IMR-90 (cell line): Measurements from ENCODE around the gene RPS6KA2. TPM values are rescaled to one million over a fixed set of nuclear protein-coding genes. Genes with fewer than 3 reads are reported as not detected.

Experiments used
- ATAC-seq: fragments of 200-7000 bp; cut with Tn5 transposase; 2 replicates; pipeline ENCODE4 v1.9.1; 2020; ENCODE audit warnings: low read depth, mild to moderate bottlenecking, moderate library complexity
- BruUV-seq: library from RNA; stranded (reverse); fragments of 400-500 nt; replicated peaks from 2 replicates; lab custom pipeline; 2021; lab: Mats Ljungman, UMichigan
- CTCF ChIA-PET: fragments of 300-600 bp; formaldehyde crosslinking; extraction: SDS; loops from one replicate; lab custom pipeline; 2021; ENCODE audit warnings: antibody characterized with exemption; lab: Yijun Ruan, JAX
- POLR2A ChIA-PET: fragments of 300-600 bp; sonication (Branson Sonifier 250); formaldehyde crosslinking; loops from one replicate; lab custom pipeline; 2022; ENCODE audit warnings: antibody characterized with exemption; ENCODE audit not compliant: unreplicated experiment; lab: Charles Lee
- DNase-seq: peaks from one replicate; pipeline ENCODE4 v3.0.0; 2013
- H2AFZ ChIP-seq: replicated peaks from 2 replicates; pipeline ENCODE3; 2013; ENCODE audit warnings: low read length, mild to moderate bottlenecking; ENCODE audit not compliant: poor library complexity
- H2AK5ac ChIP-seq: 2 replicates; pipeline ENCODE4 v1.6.1; 2013; ENCODE audit warnings: low read depth, low read length, inconsistent platforms
- H2AK9ac ChIP-seq: replicated peaks from 2 replicates; pipeline ENCODE3; 2013; ENCODE audit warnings: mild to moderate bottlenecking, low read depth, low read length, moderate library complexity; ENCODE audit not compliant: poor library complexity
- H2BK120ac ChIP-seq: 2 replicates; pipeline ENCODE4 v1.6.1; 2013; ENCODE audit warnings: low read depth, low read length, inconsistent platforms
- H2BK15ac ChIP-seq: 3 replicates; pipeline ENCODE4 v1.6.1; 2013; ENCODE audit warnings: low read depth, low read length, inconsistent platforms
- H2BK20ac ChIP-seq: 2 replicates; pipeline ENCODE4 v1.6.1; 2013; ENCODE audit warnings: low read depth, mild to moderate bottlenecking, inconsistent platforms, low read length, moderate library complexity
- H2BK5ac ChIP-seq: 2 replicates; pipeline ENCODE4 v1.6.1; 2013; ENCODE audit warnings: mild to moderate bottlenecking, low read depth, low read length, inconsistent platforms; ENCODE audit not compliant: poor library complexity, severe bottlenecking
- H3K14ac ChIP-seq: replicated peaks from 2 replicates; pipeline ENCODE4 v1.6.1; 2013; ENCODE audit warnings: low read depth, low read length, inconsistent platforms
- H3K18ac ChIP-seq: 2 replicates; pipeline ENCODE4 v1.6.1; 2013; ENCODE audit warnings: low read depth, low read length, control low read depth
- H3K23ac ChIP-seq: 2 replicates; pipeline ENCODE4 v1.6.1; 2013; ENCODE audit warnings: low read depth, low read length, inconsistent platforms
- H3K27ac ChIP-seq: 2 replicates; pipeline ENCODE4 v1.5.1; 2013; ENCODE audit warnings: mild to moderate bottlenecking, control low read depth, low read length; ENCODE audit not compliant: insufficient read depth
- H3K27me3 ChIP-seq: 2 replicates; pipeline ENCODE4 v1.6.1; 2013; ENCODE audit warnings: low read length; ENCODE audit not compliant: control insufficient read depth, insufficient read depth
- H3K36me3 ChIP-seq: 2 replicates; pipeline ENCODE4 v1.6.1; 2013; ENCODE audit warnings: low read length, mixed read lengths; ENCODE audit not compliant: control insufficient read depth, insufficient read depth
- H3K4ac ChIP-seq: 2 replicates; pipeline ENCODE4 v1.6.1; 2013; ENCODE audit warnings: low read depth, low read length, inconsistent platforms
- H3K4me1 ChIP-seq: 2 replicates; pipeline ENCODE4 v1.6.1; 2013; ENCODE audit warnings: low read length, mixed read lengths; ENCODE audit not compliant: control insufficient read depth, insufficient read depth
- H3K4me2 ChIP-seq: 2 replicates; pipeline ENCODE4 v1.6.1; 2013; ENCODE audit warnings: low read depth, mild to moderate bottlenecking, control low read depth, low read length, moderate library complexity
- H3K4me3 ChIP-seq: 2 replicates; pipeline ENCODE4 v1.5.1; 2013; ENCODE audit warnings: low read depth, mild to moderate bottlenecking, control low read depth, low read length, moderate library complexity; ENCODE audit not compliant: insufficient read depth
- H3K56ac ChIP-seq: 2 replicates; pipeline ENCODE4 v1.6.1; 2013; ENCODE audit warnings: low read length, inconsistent platforms; ENCODE audit not compliant: insufficient read depth; ENCODE audit errors: extremely low read depth
- H3K79me1 ChIP-seq, 2 experiments: 2 replicates each; pipeline ENCODE4 v1.6.1; 2013; ENCODE audit warnings: low read length in 2 of 2, inconsistent platforms in 1 of 2, low read depth in 1 of 2
- H3K9ac ChIP-seq: 2 replicates; pipeline ENCODE4 v1.6.1; 2013; ENCODE audit warnings: low read depth, low read length, control low read depth
- H3K9me1 ChIP-seq: 2 replicates; pipeline ENCODE4 v1.6.1; 2013; ENCODE audit warnings: low read length, inconsistent platforms; ENCODE audit not compliant: insufficient read depth
- H3K9me3 ChIP-seq: 2 replicates; pipeline ENCODE4 v1.6.1; 2013; ENCODE audit warnings: low read length; ENCODE audit not compliant: control insufficient read depth, insufficient read depth
- H4K20me1 ChIP-seq: 2 replicates; pipeline ENCODE4 v1.6.1; 2013; ENCODE audit warnings: low read length, inconsistent platforms; ENCODE audit not compliant: insufficient read depth
- H4K5ac ChIP-seq: 2 replicates; pipeline ENCODE4 v1.6.1; 2013; ENCODE audit warnings: mild to moderate bottlenecking, low read depth, low read length, control low read depth
- H4K8ac ChIP-seq, 2 experiments: 2 replicates each; pipeline ENCODE4 v1.6.1; 2013; ENCODE audit warnings: low read depth in 2 of 2, low read length in 2 of 2, control low read depth in 1 of 2, inconsistent platforms in 1 of 2
- H4K91ac ChIP-seq: 2 replicates; pipeline ENCODE4 v1.6.1; 2013; ENCODE audit warnings: low read depth, low read length, inconsistent platforms; ENCODE audit not compliant: insufficient read depth
- CEBPB ChIP-seq: IDR thresholded peaks from 2 replicates; pipeline ENCODE4 v1.6.1; 2012; ENCODE audit warnings: low read depth, low read length, improper control_type of control experiment
- CHD1 ChIP-seq: IDR thresholded peaks from 2 replicates; pipeline ENCODE4 v1.6.1; 2012; ENCODE audit warnings: low read depth, low read length, improper control_type of control experiment
- ELK1 ChIP-seq: fragments of 150-350 bp; IDR thresholded peaks from 2 replicates; pipeline ENCODE4 v1.6.1; 2016; ENCODE audit warnings: low read depth, mild to moderate bottlenecking, low read length, moderate library complexity, borderline replicate concordance
- USF2 ChIP-seq: fragments of 150-350 bp; IDR thresholded peaks from 2 replicates; pipeline ENCODE4 v1.6.1; 2017; ENCODE audit warnings: mild to moderate bottlenecking, antibody characterized with exemption, low read length, low read depth
- WGBS, 2 experiments: methylation state at CpG; one replicate each; pipeline versions ENCODE4 v1.1.5 to v1.1.7; 2013; ENCODE audit warnings: missing lambda C conversion rate in 2 of 2; ENCODE audit not compliant: insufficient read length in 1 of 2; ENCODE audit errors: extremely low coverage in 2 of 2; 5-methylcytosine and 5-hydroxymethylcytosine counted together
- dilution Hi-C: fragments of 300-500 bp; cut with HindIII; formaldehyde crosslinking; loops from one replicate; pipeline ENCODE4 v1.14.3; 2018; ENCODE audit warnings: low sequenced_read_pairs; ENCODE audit not compliant: unreplicated experiment
- in situ Hi-C: fragments of 300-500 bp; cut with MboI; formaldehyde crosslinking; loops from 3 replicates; pipeline ENCODE4 v1.14.3; 2019; ENCODE audit warnings: low sequenced_read_pairs, inconsistent platforms, mixed read lengths
- intact Hi-C: fragments of 100-400 bp; cut with micrococcal nuclease; formaldehyde crosslinking; loops from 2 replicates; pipeline ENCODE4 v1.10.0; 2022
- polyA plus RNA-seq, 3 experiments: library from polyadenylated mRNA; depleted of rRNA; stranded (reverse); fragments of >200 nt; gene quantifications; 2 replicates each; pipeline ENCODE4 v1.2.3, GENCODE V29; 2012; ENCODE audit warnings: low replicate concordance in 1 of 3
- total RNA-seq: library from RNA; depleted of rRNA; stranded (reverse); fragments of >200 nt; gene quantifications from 2 replicates; pipeline ENCODE4 v1.2.3, GENCODE V29; 2012

The RPS6KA2 gene
- total and polyA plus RNA-seq, 2 of the 4 experiments (the other 2 are of a cell fraction) = 26.9 to 31.3 TPM

DNA sequence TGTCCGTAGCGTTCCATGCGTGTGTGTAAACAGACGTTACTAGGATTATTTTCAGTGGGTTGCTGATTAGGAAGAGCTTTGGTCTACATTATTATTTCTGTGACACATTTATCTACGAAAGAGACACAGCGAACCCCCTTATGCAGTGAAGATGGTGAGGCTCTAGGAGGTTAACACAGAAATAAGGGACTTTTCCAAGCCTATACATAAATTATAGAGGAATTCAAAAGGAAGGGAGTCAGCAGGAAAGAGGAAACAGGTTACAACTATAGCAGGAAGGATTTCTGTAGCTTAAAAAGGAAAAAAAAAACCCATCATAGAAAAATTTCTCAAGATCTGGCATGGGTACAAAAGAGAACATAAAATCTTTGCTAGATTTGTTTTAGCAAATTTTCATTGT, 12.9 kb upstream of the RPS6KA2 start:
- no peak overlapping the region for H3K4me3 ChIP-seq
- no peak for ATAC-seq
- WGBS, 2 experiments = no CpG with 5 or more reads among the region's 6 CpGs
- no peaks in the 10 kb centered on the region for H3K36me3 ChIP-seq
- no peak overlapping the region for H3K4me2 ChIP-seq
- H2BK5ac ChIP-seq = no peak overlapping the region
- H2BK120ac ChIP-seq = no peak overlapping the region
- H2BK20ac ChIP-seq = no peak overlapping the region
- CTCF ChIA-PET = interaction anchor here (0.6 kb wide), 1 partner anchor 112 kb away, joined by 3 read pairs; no protein-coding TSS in a partner anchor
- no peaks in the 10 kb centered on the region for H3K4me1 ChIP-seq
- no TSS peak for BruUV-seq
- intact Hi-C loops = no loop called here
- no peak for DNase-seq
- H3K56ac ChIP-seq = no peak overlapping the region
- POLR2A ChIA-PET = no interaction called here
- no peak overlapping the region for H3K14ac ChIP-seq
- H3K18ac ChIP-seq = no peak overlapping the region
- in situ Hi-C loops = loop anchor here (25.0 kb wide), 1 partner anchor 347 kb away; the partner anchor contains the start of gene CEP43
- dilution Hi-C loops = no loop called here
- no peak overlapping the region for H4K5ac ChIP-seq
- peaks cover 17% of the 10 kb centered on the region for H3K27me3 ChIP-seq
- H2AFZ ChIP-seq = no peak overlapping the region
- H3K27ac ChIP-seq = no peak overlapping the region
- H2BK15ac ChIP-seq = no peak overlapping the region
- no peak overlapping the region for H4K8ac ChIP-seq
- no peak overlapping the region for H3K4ac ChIP-seq
- no peak overlapping the region for H3K23ac ChIP-seq
- no peak overlapping the region for H2AK5ac ChIP-seq
- no peaks in the 10 kb centered on the region for H3K79me1 ChIP-seq
- TF ChIP-seq CEBPB = no peak
- TF ChIP-seq ELK1 = no peak
- no peak for TF ChIP-seq USF2
- no peak for TF ChIP-seq CHD1
- no peak overlapping the region for H2AK9ac ChIP-seq
- no peak overlapping the region for H4K91ac ChIP-seq
- H3K9me1 ChIP-seq = no peaks in the 10 kb centered on the region
- H3K9me3 ChIP-seq = no peaks in the 10 kb centered on the region; the same call in 1 of the 2 replicates
- H3K9ac ChIP-seq = no peak overlapping the region
- H4K20me1 ChIP-seq = no peaks in the 10 kb centered on the region
